Endometrium (tissue), 2 donors: ENCODE data around the gene IGFALS.

Source experiments
- FAIRE-seq: peaks from 2 replicates; lab custom pipeline; 2012; peaks lifted over from hg19 to GRCh38; lab: Jason Lieb, UNC
- donor health status: control.
- donor health status: control.

Gene IGFALS

GRCh38 chr16:1789643-1790045 lies 3.9 kb downstream of the IGFALS start:
- no peak for FAIRE-seq

GRCh38 chr16:1788708-1789100 lies 4.8 kb downstream of the IGFALS start:
- no peak for FAIRE-seq

GRCh38 chr16:1788095-1788707 lies 5.3 kb downstream of the IGFALS start:
- no peak for FAIRE-seq

GRCh38 chr16:1787322-1788094 lies 6.0 kb downstream of the IGFALS start:
- FAIRE-seq, result no peak

- FAIRE-seq, result no peak
Measured at GRCh38 chr16:1787056-1787321, 6.5 kb downstream of the IGFALS start.

GRCh38 chr16:1786242-1787055 lies 7.1 kb downstream of the IGFALS start:
- FAIRE-seq, result no peak

- no peak for FAIRE-seq
Measured at GRCh38 chr16:1785846-1786170, 7.7 kb downstream of the IGFALS start.

- FAIRE-seq, result no peak
Measured at GRCh38 chr16:1784977-1785845, 8.3 kb downstream of the IGFALS start.

- peak; percentile 100 for FAIRE-seq
Measured at GRCh38 chr16:1782408-1783264, 10.9 kb downstream of the IGFALS start, which contains the start of the genes NUBP2 and SPSB3. Gene NUBP2 (plus strand): TSS chr16:1782960. CDS start chr16:1783021, 61 bp downstream. Gene SPSB3 (minus strand): TSS chr16:1782571. CDS start chr16:1781483, 1,088 bp downstream.

GRCh38 chr16:1781758-1782407 lies 11.6 kb downstream of the IGFALS start:
- no peak for FAIRE-seq

GRCh38 chr16:1781254-1781653 lies 12.3 kb downstream of the IGFALS start:
- FAIRE-seq, result no peak

- FAIRE-seq, result no peak
Measured at GRCh38 chr16:1780677-1781072, 12.8 kb downstream of the IGFALS start.

- FAIRE-seq, result no peak
Measured at GRCh38 chr16:1779741-1780676, 13.5 kb downstream of the IGFALS start.

- no peak for FAIRE-seq
Measured at GRCh38 chr16:1779234-1779701, 14.2 kb downstream of the IGFALS start.

GRCh38 chr16:1778200-1779179 lies 15.0 kb downstream of the IGFALS start:
- FAIRE-seq, result no peak

GRCh38 chr16:1777375-1778199 lies 15.9 kb downstream of the IGFALS start:
- FAIRE-seq, result no peak

- no peak for FAIRE-seq
Measured at GRCh38 chr16:1776991-1777374, 16.5 kb downstream of the IGFALS start.

GRCh38 chr16:1776672-1776955 lies 16.9 kb downstream of the IGFALS start:
- FAIRE-seq, result no peak
